Stomach (tissue), 9 donors: ENCODE results near the gene TRABD2B. TPM values are rescaled to one million over a fixed set of nuclear protein-coding genes. Genes with fewer than 3 reads are reported as not detected.

ENCODE experiments used
- DNase-seq, 2 donors: peaks; one replicate each; pipeline versions ENCODE4 v3.0.0 to v3.0.0-alpha.2; 2013 to 2019
- H3K27ac ChIP-seq, 5 donors: fragments of 200-600 bp in 4 of 5; sonication (generic) in 4 of 5; one replicate each; pipeline ENCODE4 v1.5.1; 2013 to 2019; ENCODE audit warnings: mild to moderate bottlenecking in 1 of 5, moderate library complexity in 1 of 5
- H3K27me3 ChIP-seq, 3 donors: fragments of 200-600 bp; sonication (generic); one replicate each; pipeline ENCODE4 v1.5.1; 2017 to 2019; ENCODE audit warnings: mixed run types in 1 of 3
- H3K36me3 ChIP-seq, 4 donors: fragments of 200-600 bp; sonication (generic); 1 replicate in 3 of 4; 2 replicates in 1 of 4; pipeline ENCODE4 v1.5.1; 2016 to 2019
- H3K4me1 ChIP-seq, 4 donors: fragments of 200-600 bp; sonication (generic); one replicate each; pipeline ENCODE4 v1.5.1; 2016 to 2019
- H3K4me3 ChIP-seq, 4 donors: fragments of 200-600 bp; sonication (generic) in 3 of 4; one replicate each; pipeline ENCODE4 v1.5.1; 2016 to 2019; ENCODE audit warnings: mild to moderate bottlenecking in 1 of 4
- H3K9me3 ChIP-seq, 4 donors: fragments of 200-600 bp; sonication (generic); one replicate each; pipeline ENCODE4 v1.5.1; 2016 to 2019
- CTCF ChIP-seq, 7 experiments: fragments of 450-650 bp in 4 of 7; fragments of 200-600 bp in 3 of 7; sonication (generic) in 3 of 7; IDR thresholded peaks; one replicate each; pipeline ENCODE4 v1.5.1; 2016 to 2019; ENCODE audit warnings: antibody characterized with exemption in 7 of 7, control low read depth in 2 of 7, mild to moderate bottlenecking in 1 of 7
- EP300 ChIP-seq: sonication (generic); formaldehyde crosslinking; IDR thresholded peaks from one replicate; pipeline ENCODE4 v1.6.1; 2017; ENCODE audit warnings: antibody characterized with exemption
- POLR2A ChIP-seq, 4 donors: fragments of 450-650 bp; IDR thresholded peaks; one replicate each; pipeline ENCODE4 v1.6.1; 2016; ENCODE audit warnings: antibody characterized with exemption in 4 of 4, control low read depth in 2 of 4, mild to moderate bottlenecking in 1 of 4, moderate library complexity in 1 of 4
- POLR2AphosphoS5 ChIP-seq, 3 donors: sonication (generic); formaldehyde crosslinking; IDR thresholded peaks; one replicate each; pipeline ENCODE4 v1.6.1; 2016; ENCODE audit warnings: antibody characterized with exemption in 3 of 3
- WGBS, 5 donors: extraction: QIAGEN DNeasy Blood & Tissue Kit in 3 of 5; methylation state at CpG; one replicate each; pipeline versions ENCODE4 v1.1.5 to v1.1.7; 2013 to 2018; 5-methylcytosine and 5-hydroxymethylcytosine counted together
- intact Hi-C: fragments of 100-400 bp; cut with DNase I; formaldehyde crosslinking; loops from one replicate; pipeline ENCODE4 v1.15.1; 2023; ENCODE audit warnings: low total_unique reads
- polyA plus RNA-seq, 3 donors: library from polyadenylated mRNA; stranded (reverse); fragments of 200-250 nt; gene quantifications; one replicate each; pipeline ENCODE4 v1.2.3, GENCODE V29; 2013
- total RNA-seq, 5 donors: library from RNA; depleted of rRNA; stranded (reverse); fragments of >200 nt; gene quantifications; one replicate each; pipeline versions ENCODE4 v1.1.0 to v1.2.3, GENCODE V29; 2014 to 2016
- donor health status: healthy with polysubstance abuse.
- donor health status: Bipolar disorder and iron deficiency.
- donor health status: healthy.

Gene TRABD2B
- total and polyA plus RNA-seq, 8 donors: 0.31 to 2.0 (median 0.93) TPM; not detected in 1

DNA sequence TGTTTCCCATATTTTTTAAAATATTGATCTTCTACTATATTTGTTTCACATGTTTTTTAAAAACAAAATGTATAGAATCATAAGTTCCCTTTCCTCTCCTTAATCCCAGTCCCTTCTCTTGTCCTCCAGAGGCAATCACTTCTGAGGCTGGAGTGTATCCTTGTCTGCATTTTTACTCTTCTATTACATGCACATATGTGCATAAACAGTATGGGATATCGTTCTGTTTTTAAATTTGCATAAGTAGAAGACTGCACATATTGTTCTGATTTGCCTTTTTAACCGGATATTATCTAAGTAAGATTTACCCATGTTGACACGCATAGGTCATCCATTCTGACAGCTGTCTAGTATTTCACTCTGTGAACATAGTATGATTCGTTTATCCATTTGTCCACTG lies 142.0 kb downstream of the TRABD2B start:
- Histone ChIP-seq H3K4me3 (no peak overlapping the region), H3K9me3 (no peaks in the 10 kb centered on the region), H3K4me1 (no peaks in the 10 kb centered on the region), H3K36me3 (no peaks in the 10 kb centered on the region), H3K27me3 (no peaks in the 10 kb centered on the region), H3K27ac (no peak overlapping the region)
- intact Hi-C loops: no loop called here
- 63 to 83% (median 80%) methylated on average over 4 of the region's 4 CpGs for WGBS, 5 donors
- no peak for DNase-seq
- TF ChIP-seq POLR2A (IDR thresholded peaks at IDR 0.05): no peak

DNA sequence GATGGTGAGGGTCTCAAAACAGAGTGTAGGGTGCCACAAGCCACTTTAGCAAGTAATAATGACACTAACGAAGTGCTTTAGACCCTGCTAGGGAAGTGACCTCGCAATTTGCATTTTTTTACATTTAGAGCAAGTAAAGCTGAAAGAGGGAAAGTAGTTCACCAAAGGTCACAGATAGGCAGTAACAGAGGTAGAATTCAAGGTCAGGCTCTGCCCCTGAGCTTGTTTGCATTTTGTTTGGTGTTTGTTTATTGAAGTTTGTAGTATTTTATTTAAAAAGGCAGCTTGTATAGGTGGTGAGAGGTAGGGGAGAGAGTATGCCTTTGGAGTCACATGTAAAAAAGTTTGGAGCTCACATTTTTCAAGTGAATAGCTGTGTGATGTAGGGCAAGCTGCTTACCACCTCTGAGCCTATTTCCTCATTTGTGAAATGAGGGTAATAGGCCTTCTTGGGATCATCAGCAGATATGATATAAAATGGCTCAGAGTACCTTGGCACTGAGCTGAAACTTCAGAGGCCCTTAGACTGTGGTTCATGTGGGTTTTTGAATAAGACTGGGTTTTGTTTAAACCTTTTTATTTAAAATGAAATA lies 142.5 kb downstream of the TRABD2B start:
- WGBS, 5 donors: 80 to 93% (median 88%) methylated on average over 2 of the region's 2 CpGs
- Histone ChIP-seq H3K9me3 (no peaks in the 10 kb centered on the region), H3K36me3 (no peaks in the 10 kb centered on the region)

DNA sequence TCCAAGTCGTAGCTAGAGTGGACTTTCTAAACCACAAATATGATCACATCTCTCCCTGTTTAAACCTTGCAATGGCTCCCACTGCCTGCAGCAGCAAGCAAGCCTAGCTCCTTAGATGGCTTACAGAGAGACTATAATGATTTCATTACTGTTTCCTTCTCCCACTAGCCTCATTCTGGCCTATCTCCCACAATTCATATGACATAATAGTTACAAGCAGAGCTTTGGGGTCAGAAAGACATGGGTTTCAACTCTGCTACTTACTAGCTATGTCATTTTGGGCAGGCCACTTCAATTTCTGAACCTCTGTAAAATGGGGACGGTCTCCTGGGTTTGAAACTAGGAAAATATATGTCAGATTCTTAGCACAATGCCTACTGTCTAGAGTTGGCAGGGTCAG lies 143.3 kb downstream of the TRABD2B start:
- Histone ChIP-seq H3K4me1 (no peaks in the 10 kb centered on the region), H3K9me3 (no peaks in the 10 kb centered on the region), H3K27ac (no peak overlapping the region), H3K36me3 (no peaks in the 10 kb centered on the region), H3K27me3 (no peaks in the 10 kb centered on the region), H3K4me3 (no peak overlapping the region)
- DNase-seq: no peak
- WGBS, 5 donors: 75 to 91% (median 80%) methylated on average over 2 of the region's 2 CpGs
- intact Hi-C loops: no loop called here
- TF ChIP-seq EP300: no peak
- no peak for TF ChIP-seq POLR2A (IDR thresholded peaks at IDR 0.05)
- TF ChIP-seq CTCF (IDR thresholded peaks at IDR 0.05): no peak
- no peak for TF ChIP-seq POLR2AphosphoS5 (IDR thresholded peaks at IDR 0.05)

More for the DNA sequence above, 142.5 kb downstream of the TRABD2B start:
- no peak for DNase-seq
- no peaks in the 10 kb centered on the region for H3K4me1 ChIP-seq
- H3K27ac ChIP-seq: no peak overlapping the region
- no peaks in the 10 kb centered on the region for H3K27me3 ChIP-seq
- TF ChIP-seq CTCF (IDR thresholded peaks at IDR 0.05) (no peak), EP300 (no peak), POLR2A (IDR thresholded peaks at IDR 0.05) (no peak), POLR2AphosphoS5 (IDR thresholded peaks at IDR 0.05) (no peak)
- intact Hi-C loops: no loop called here
- no peak overlapping the region for H3K4me3 ChIP-seq

DNA sequence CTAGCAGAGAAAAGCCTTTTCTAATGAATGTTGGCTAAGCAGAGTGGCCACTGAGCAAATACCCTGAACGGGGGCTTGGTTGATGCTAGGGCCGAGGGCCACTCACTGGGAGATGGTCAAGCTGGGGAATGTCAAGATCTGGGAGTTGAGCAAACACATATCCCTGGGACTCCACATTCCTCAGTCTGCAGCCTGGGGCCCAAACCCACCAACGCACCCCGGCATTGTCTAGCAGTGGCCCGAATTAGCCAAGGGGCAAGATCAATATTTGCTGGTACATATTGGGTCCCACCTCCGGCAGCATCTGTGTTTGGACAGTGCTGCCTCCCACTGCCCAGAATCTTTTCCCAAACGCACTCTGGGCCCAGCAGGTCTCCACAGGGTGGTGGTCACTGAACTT lies 144.1 kb downstream of the TRABD2B start:
- no peak for DNase-seq
- Histone ChIP-seq H3K27me3 (no peaks in the 10 kb centered on the region), H3K4me1 (no peaks in the 10 kb centered on the region), H3K4me3 (no peak overlapping the region), H3K27ac (no peak overlapping the region), H3K36me3 (no peaks in the 10 kb centered on the region), H3K9me3 (no peaks in the 10 kb centered on the region)
- intact Hi-C loops: no loop called here
- WGBS, 5 donors: 74 to 84% (median 76%) methylated on average over 5 to 7 of the region's 7 CpGs
- TF ChIP-seq POLR2AphosphoS5 (IDR thresholded peaks at IDR 0.05) (no peak), EP300 (no peak), POLR2A (IDR thresholded peaks at IDR 0.05) (no peak), CTCF (IDR thresholded peaks at IDR 0.05) (no peak)

- DNase-seq: no peak
- TF ChIP-seq POLR2AphosphoS5 (IDR thresholded peaks at IDR 0.05): no peak
- TF ChIP-seq EP300: no peak
- TF ChIP-seq POLR2A (IDR thresholded peaks at IDR 0.05): no peak
- no peak for TF ChIP-seq CTCF (IDR thresholded peaks at IDR 0.05)
- Histone ChIP-seq H3K27me3 (no peaks in the 10 kb centered on the region), H3K27ac (no peak overlapping the region), H3K4me1 (no peaks in the 10 kb centered on the region), H3K9me3 (no peaks in the 10 kb centered on the region), H3K36me3 (no peaks in the 10 kb centered on the region), H3K4me3 (no peak overlapping the region)
- 95 to 96% (median 96%) methylated on average over 12 to 17 of the region's 17 CpGs for WGBS, 5 donors
- intact Hi-C loops: no loop called here
Observed at GRCh38 chr1:47852006-47852718, 145.0 kb downstream of the TRABD2B start.
